ENCODE results near the gene ITGB4. TPM values are rescaled to one million over a fixed set of nuclear protein-coding genes. Genes with fewer than 3 reads are reported as not detected.
A peak's percentile ranks its signal among the peaks of the same experiment; 100 is the strongest.

Gene ITGB4
- total and polyA plus RNA-seq, 9 donors: 3.3 to 55.6 (median 12.8) TPM

GRCh38 chr17:75755205-75755901 lies 34.1 kb downstream of the ITGB4 start:
- Histone ChIP-seq H3K27ac (no peak overlapping the region), H3K4me3 (no peak overlapping the region), H3K36me3 (no peaks in the 10 kb centered on the region), H3K4me1 (ENCODE audit: insufficient read depth) (peaks cover 3% of the 10 kb centered on the region), H3K9me3 (no peaks in the 10 kb centered on the region), H3K27me3 (no peaks in the 10 kb centered on the region)
- WGBS, 3 donors: 78 to 83% (median 82%) methylated on average over 20 of the region's 20 CpGs
- DNase-seq: peak in 1 of 5 donors; percentile 36
- TF ChIP-seq EP300 (IDR thresholded peaks at IDR 0.05) (no peak), CTCF (IDR thresholded peaks at IDR 0.05) (no peak), POLR2A (IDR thresholded peaks at IDR 0.05) (no peak)
- intact Hi-C loops (cut with DNase I): no loop called here

- intact Hi-C loops (cut with DNase I): no loop called here
- H3K27ac ChIP-seq: no peak overlapping the region
- WGBS, 3 donors: 75 to 95% (median 94%) methylated on average over 2 of the region's 2 CpGs
These were observed 34.7 kb downstream of the ITGB4 start for GRCh38 chr17:75755990-75756389.

GRCh38 chr17:75756451-75757085 lies 35.3 kb downstream of the ITGB4 start:
- Histone ChIP-seq H3K9me3 (no peaks in the 10 kb centered on the region), H3K4me3 (no peak overlapping the region), H3K27ac (no peak overlapping the region), H3K36me3 (no peaks in the 10 kb centered on the region), H3K27me3 (no peaks in the 10 kb centered on the region), H3K4me1 (ENCODE audit: insufficient read depth) (peaks cover 3% of the 10 kb centered on the region)
- 82 to 91% (median 89%) methylated on average over 28 to 29 of the region's 29 CpGs for WGBS, 3 donors
- peak in 1 of 5 donors; percentile 36 for DNase-seq
- intact Hi-C loops (cut with DNase I): no loop called here
- TF ChIP-seq CTCF (IDR thresholded peaks at IDR 0.05): no peak
- TF ChIP-seq POLR2A (IDR thresholded peaks at IDR 0.05): no peak
- TF ChIP-seq EP300 (IDR thresholded peaks at IDR 0.05): no peak

More at GRCh38 chr17:75755990-75756389, 34.7 kb downstream of the ITGB4 start:
- H3K36me3 ChIP-seq: no peaks in the 10 kb centered on the region
- no peaks in the 10 kb centered on the region for H3K9me3 ChIP-seq
- peaks cover 3% of the 10 kb centered on the region for H3K4me1 ChIP-seq (ENCODE audit: insufficient read depth)
- TF ChIP-seq EP300 (IDR thresholded peaks at IDR 0.05): no peak
- no peak for TF ChIP-seq POLR2A (IDR thresholded peaks at IDR 0.05)
- TF ChIP-seq CTCF (IDR thresholded peaks at IDR 0.05): no peak
- no peak overlapping the region for H3K4me3 ChIP-seq
- no peaks in the 10 kb centered on the region for H3K27me3 ChIP-seq
- DNase-seq: no peak

- no peaks in the 10 kb centered on the region for H3K9me3 ChIP-seq
- H3K4me3 ChIP-seq: no peak overlapping the region
- no peak for TF ChIP-seq EP300 (IDR thresholded peaks at IDR 0.05)
- no peak for TF ChIP-seq POLR2A (IDR thresholded peaks at IDR 0.05)
- no peak for TF ChIP-seq CTCF (IDR thresholded peaks at IDR 0.05)
- WGBS, 3 donors: 90 to 93% (median 92%) methylated on average over 15 to 21 of the region's 21 CpGs
- intact Hi-C loops (cut with DNase I): no loop called here
- no peaks in the 10 kb centered on the region for H3K27me3 ChIP-seq
- peaks cover 3% of the 10 kb centered on the region for H3K4me1 ChIP-seq (ENCODE audit: insufficient read depth)
- no peaks in the 10 kb centered on the region for H3K36me3 ChIP-seq
- H3K27ac ChIP-seq: no peak overlapping the region
- DNase-seq: no peak
These were observed 35.9 kb downstream of the ITGB4 start for GRCh38 chr17:75757086-75757681.

All from ovary (tissue), 9 donors.